SK-N-MC (cell line): Measurements from ENCODE around the gene CTNNA3.

Experiments used
- EZH2 ChIP-seq: fragments of 200-600 bp; sonication (generic); IDR thresholded peaks from one replicate; pipeline ENCODE4 v1.6.1; 2017; ENCODE audit warnings: antibody characterized with exemption
- FOXP2 ChIP-seq: optimal IDR thresholded peaks from 2 replicates; pipeline ENCODE3; 2011; ENCODE audit warnings: mild to moderate bottlenecking, moderate library complexity; ENCODE audit not compliant: insufficient read depth; ENCODE audit errors: extremely low read length, control extremely low read depth
- POLR2AphosphoS5 ChIP-seq: IDR thresholded peaks from 2 replicates; pipeline ENCODE4 v1.6.1; 2012; ENCODE audit warnings: mild to moderate bottlenecking, low read depth, low read length, borderline replicate concordance

DNA sequence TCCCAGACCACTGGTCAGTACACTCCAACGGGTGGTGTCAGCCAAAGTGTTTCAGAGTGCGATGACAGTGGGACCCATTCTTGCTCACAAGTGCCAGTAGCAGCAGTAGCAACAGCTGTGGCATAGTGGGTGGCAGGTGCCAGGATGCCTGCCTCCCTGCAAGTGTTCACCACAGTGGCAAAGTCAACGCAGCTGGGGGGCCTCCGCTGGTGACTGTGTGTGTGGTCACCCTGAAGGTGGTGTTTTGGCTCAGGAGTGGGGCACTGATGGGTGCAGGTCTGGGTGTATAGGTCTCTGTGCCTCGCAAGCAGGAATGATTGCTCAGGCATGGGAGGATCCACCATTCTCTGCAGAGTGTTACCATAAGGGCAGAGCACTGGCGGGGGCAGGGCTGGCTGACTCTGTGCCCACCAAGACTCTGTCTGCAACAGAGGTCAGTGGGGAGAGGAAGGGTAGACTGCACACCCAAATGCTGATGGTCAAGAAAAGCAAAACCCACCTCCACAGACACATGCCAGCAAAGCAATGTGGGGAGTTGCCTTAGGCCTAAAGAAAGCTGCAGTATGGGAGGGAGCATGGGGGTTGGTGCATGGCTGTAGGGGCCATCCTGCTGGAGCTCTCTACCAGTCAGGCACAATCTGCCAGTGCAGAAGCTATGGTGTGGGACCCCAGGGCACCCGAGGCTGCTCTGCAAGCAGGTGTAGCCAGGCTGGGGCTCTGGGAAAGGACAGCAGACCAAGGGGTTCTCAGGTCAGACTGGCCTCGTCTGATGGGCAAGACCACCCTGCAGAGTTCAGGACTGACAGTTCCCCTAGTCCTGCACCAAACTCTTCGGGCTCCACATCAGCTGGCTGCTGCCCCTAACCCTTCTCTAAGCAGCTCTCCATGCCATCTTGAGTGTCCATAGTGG lies 368.1 kb downstream of the CTNNA3 start:
- no peak for TF ChIP-seq FOXP2
- no peak for TF ChIP-seq EZH2
- TF ChIP-seq POLR2AphosphoS5: no peak
